ENCODE data around the gene TBC1D5.
"Not testable (repeated sequence)": the region's sequence is repeated elsewhere in the genome, so short reads cannot be mapped to it uniquely, and the experiment has no call there.

The TBC1D5 gene, protein sequence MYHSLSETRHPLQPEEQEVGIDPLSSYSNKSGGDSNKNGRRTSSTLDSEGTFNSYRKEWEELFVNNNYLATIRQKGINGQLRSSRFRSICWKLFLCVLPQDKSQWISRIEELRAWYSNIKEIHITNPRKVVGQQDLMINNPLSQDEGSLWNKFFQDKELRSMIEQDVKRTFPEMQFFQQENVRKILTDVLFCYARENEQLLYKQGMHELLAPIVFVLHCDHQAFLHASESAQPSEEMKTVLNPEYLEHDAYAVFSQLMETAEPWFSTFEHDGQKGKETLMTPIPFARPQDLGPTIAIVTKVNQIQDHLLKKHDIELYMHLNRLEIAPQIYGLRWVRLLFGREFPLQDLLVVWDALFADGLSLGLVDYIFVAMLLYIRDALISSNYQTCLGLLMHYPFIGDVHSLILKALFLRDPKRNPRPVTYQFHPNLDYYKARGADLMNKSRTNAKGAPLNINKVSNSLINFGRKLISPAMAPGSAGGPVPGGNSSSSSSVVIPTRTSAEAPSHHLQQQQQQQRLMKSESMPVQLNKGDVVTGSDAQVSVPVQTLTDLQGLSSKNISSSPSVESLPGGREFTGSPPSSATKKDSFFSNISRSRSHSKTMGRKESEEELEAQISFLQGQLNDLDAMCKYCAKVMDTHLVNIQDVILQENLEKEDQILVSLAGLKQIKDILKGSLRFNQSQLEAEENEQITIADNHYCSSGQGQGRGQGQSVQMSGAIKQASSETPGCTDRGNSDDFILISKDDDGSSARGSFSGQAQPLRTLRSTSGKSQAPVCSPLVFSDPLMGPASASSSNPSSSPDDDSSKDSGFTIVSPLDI

DNA sequence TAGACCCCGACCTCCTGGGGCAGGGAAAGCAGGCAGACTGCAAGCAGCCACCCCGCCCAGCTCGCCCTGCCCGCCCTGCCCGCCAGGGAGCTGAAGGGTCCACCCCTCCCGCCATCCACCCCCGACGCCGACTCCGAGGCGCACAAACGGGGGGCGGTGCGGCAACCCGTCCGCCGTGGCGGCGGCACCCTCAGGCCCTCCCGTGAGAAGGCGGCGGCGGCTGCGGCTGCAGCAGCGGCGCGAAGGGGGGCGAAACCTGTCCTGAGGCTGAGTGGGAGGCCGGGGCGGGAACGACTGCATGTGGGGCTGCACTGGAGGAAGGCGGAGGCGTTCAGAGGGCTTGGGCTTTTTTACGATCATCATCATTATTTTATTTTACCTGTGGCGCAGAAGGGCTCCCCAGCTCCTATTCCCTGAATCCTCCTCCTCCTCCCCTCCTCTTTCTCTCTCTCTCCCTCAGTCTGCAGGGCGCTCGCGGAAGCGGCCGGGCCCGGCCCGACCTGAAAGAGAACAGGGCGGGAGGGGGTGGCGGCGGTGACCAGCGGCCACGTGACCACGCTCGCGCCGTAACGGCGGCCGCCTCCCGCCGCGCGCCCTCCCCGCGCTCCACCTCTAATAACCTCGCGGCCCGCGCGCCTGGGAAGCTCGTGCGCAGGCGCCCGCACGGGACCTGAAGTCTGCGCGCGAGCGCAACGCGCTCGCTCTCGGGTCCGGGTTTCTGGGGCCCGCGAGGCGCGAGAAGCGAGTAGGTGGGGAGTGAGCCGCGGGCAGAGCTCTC, at the start of gene TBC1D5:
TSS of gene TBC1D5 (minus strand) at position 530 of the 778 bp plus-strand sequence. CDS start 234,061 bp downstream, outside the sequence.
- peak; percentile 99 for DNase-seq

DNA sequence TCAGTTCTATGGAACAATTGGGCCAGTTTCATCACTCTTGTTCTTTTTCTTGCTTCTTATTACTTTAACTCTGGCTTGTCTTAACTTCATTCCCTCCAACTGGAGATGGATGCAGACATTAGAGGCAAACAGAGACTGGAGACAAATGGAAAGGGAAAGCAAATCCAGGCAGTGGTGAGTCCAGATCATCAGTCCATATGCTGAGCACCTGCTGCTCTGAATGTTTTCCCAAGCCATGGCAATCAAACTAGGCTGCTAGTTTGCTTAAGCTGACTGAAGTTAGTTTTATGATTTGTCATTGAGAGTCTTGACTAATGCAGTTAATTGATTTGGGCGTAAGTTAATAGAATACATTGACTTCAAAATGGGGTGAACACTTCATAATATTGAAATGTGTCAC, 41.0 kb upstream of the TBC1D5 start:
- DNase-seq, result no peak

DNA sequence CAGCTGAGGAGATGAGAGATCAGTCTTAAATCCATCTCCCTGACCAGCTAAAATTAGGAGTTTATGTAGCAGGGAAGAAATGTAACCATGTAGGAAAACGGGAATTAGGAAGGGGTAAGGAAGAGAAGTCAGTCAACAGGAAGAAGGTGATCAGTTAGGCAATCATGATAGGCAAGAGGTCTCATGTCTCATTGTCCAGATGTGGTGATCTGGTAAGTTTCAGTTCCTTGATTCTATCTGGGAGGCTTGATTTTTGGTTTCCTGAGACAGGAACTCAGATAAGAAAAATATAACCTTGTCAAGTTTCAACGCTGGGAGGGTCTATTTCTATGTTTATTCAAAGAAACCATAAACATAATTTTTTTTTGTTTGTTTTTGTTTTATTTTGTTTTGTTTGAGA, 40.3 kb upstream of the TBC1D5 start:
- DNase-seq, result no peak

DNA sequence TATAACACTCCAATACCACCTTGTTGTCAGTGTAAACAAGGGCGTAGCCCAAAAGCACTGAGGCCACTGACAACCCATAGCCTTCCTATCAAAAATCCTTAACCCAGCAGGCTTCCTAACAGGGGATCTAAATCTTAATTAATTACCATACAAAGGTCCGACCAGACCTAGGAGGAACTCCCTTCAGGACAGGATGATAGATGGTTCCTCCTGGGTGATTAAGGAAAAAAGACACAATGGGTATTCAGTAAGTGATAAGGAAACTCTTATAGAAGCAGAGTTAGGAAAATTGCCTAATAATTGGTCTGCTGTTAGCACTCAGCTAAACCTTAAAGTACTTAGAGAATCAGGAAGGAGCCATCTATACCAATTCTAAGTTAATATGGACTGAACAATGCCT, 37.9 kb upstream of the TBC1D5 start:
- DNase-seq, result not testable (repeated sequence)

DNA sequence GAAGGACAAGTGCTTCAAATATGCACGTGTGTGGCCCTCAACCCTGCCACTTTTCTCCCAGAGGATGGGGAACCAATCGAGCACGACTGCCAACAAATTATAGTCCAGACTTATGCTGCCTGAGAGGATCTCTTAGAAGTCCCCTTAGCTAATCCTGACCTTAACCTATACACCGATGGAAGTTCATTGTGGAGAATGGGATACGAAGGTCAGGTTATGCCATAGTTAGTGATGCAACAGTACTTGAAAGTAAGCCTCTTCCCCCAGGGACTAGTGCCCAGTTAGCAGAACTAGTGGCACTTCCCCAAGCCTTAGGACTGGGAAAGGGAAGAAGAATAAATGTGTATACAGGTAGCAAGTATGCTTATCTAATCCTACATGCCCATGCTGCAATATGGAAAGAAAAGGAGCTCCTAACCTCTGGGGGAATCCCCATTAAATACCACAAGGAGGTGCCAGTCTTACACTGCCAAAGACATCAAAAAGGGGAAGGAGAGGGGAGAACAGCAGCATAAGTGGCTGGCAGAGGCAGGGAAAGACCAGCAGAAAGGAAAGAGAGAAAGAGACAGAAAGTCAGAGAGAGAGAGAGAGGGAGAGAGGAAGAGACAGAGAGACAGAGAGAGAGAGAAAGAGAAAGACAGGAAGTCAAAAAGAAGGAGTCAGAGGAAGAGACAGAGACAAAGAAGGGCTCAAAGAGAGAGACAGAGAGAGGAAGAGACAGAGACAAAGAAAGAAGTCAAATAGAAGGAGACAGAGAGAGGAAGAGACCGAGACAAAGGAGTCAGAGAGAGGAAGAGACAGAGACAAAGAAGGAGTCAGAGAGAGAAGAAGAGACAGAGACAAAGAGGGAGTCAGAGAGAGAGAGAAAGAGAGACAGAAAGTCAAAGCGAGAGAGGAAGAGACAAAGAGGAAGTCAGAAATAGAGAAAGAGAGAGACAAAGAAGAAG, 37.1 kb upstream of the TBC1D5 start:
- DNase-seq, result not testable (repeated sequence)

DNA sequence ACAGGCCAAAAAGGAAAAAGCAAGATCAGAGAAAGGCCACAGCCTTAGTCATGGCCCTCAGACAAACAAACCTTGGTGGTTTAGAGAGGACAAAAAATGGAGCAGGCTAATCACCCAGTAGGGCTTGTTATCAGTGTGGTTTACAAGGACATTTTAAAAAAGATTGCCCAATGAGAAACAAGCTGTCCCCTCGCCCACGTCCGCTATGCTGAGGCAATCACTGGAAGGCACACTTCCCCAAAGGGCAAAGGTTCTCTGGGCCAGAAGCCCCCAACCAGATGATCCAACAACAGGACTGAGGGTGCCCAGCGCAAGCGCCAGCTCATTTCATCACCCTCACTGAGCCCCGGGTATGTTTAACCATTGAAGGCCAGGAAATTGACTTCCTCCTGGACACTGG, 34.9 kb upstream of the TBC1D5 start:
- not testable (repeated sequence) for DNase-seq

DNA sequence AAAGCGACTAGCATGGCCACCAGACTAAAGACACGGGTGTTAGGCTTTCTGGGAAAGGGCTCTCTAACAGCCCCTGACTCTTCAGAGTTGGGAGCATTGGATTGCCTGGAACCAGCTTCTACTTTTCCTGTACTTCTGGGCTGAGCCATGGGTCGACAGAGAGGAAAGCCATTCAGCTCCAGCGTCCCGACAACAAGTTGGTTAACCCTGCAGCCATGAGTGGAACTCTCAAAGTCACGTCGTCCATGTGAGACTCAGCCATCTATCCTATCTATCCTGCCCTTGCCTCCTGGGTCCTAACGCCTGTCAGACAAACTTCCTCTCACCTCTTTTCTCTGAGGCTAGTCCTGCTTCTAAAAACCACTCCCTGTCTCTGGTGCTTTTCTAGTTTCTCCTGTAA, 32.6 kb upstream of the TBC1D5 start:
- no peak for DNase-seq

DNA sequence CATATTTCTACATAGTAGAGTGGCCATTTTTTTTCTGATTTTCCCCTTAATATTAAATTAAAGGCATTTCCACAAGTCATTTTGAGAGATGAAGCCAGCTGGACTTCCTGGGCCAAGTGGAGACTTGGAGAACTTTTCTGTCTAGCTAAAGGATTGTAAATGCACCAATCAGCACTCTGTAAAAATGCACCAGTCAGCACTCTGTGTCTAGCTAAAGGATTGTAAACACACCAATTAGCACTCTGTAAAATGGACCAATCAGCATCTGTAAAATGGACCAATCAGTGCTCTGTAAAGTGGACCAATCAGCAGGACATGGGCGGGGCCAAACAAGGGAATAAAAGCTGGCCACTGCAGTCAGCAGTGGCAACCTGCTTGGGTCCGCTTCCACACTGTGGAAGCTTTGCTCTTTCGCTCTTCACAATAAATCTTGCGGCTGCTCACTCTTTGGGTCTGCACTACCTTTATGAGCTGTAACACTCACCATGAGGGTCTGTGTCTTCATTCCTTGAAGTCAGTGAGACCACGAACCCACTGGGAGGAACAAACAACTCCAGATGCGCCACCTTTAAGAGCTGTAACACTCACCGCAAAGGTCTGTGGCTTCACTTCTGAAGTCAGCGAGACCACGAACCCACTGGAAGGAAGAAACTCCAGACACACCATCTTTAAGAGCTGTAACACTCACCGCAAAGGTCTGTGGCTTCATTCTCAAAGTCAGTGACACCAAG, 31.9 kb upstream of the TBC1D5 start:
- not testable (repeated sequence) for DNase-seq

DNA sequence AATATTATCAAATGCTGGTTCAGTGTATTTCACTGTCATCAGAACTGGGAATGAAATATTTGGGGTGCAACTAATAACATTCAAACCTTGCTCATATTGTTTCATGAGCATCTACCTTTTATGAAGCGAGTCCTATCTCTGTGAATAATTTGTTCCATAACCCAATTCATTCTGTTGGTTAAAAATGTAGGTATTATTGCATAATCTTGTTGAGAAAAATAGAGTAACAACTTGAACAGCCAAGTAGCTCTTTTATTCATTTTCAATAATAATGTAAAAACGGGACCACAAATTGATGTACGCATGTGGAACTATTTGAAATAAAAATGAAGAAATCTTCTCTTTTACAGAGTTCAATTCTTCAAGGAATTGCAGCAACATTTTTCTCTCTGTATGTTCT, 30.1 kb upstream of the TBC1D5 start:
- no peak for DNase-seq

DNA sequence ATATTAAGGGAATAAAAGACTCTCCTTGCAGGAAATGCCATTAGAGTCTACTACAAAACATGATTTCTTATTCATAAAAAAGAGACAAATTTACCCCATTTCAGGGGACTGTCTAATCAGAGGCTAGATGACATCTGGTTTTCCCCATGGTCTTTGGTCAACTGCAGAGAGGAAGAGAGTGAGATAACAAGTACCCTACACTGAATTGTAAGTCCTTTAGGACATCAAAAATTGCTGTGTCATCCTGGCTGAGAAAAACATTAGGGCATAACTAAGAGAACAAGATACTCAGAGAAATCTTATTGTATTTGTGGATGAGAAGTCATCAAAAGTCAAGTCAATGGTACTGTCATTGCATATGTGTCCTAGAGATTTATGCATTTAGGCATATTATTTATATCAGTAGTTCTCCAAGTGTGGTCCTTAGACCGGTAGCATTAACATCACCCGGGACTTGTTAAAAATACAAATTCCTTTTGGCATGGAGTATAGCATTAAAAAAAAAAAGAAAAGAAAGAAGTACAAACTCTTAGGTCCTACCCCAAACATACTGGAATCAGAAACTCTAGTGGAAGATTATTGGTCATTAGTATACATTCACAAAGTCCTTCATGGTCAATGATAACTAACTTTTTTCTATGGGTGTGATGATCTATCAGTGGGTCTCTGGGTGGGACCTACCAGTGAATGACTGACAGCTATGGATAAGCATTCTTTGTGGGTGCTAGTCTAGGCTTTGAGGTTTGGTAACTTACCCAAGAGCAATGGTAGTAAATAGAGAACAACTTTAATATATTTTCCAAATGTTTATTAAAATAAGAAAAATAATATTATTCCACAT, 29.0 kb upstream of the TBC1D5 start:
- DNase-seq, result no peak

DNA sequence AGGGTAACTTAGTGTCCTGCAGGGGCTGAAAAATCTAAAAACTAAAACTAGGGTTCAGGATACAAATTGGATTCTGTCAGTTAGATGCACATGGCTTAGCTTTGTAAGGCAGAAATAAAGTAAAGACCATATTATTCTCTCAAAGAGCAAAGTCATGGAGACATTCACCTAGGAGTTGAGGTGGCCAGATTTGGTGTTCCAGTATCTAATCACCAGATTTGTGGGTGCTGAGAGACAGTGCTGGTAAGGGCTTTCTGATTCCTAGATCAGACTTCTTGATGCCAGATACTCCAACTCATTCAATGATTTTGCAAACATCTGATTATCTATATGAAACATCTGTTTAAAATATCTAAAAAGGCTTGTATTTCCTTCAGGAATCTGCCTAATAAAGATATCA, 28.3 kb upstream of the TBC1D5 start:
- no peak for DNase-seq

DNA sequence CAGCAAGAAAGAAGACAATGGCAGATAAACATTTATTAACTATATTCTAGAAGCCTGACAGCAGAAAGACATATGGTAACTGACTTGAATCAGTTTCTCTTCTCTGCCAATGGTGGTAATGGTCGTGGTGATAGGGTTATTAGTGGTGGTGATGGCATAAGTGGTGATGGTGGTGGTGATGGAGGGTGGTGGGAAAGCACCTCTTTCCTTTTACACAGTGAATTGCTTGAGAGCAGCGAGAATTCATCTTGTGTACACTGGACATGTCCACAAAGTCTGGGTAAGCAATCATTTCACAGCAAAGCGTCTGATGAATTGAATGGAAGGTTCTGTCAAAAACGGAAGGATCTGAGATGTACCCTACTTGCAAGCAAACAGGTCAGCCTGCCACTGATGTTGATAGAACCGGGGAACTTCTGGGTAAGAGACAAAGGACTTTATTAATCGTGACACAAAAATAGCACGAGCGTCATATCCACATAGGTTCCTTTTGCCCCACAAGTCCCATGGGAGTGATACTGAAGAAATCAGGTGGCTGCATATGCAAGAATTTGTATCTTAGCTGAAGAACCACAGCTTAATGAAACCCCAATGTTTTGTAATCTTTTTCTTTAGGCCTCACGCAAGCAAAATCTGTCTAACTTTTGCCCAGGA, 23.5 kb upstream of the TBC1D5 start:
- no peak for DNase-seq

DNA sequence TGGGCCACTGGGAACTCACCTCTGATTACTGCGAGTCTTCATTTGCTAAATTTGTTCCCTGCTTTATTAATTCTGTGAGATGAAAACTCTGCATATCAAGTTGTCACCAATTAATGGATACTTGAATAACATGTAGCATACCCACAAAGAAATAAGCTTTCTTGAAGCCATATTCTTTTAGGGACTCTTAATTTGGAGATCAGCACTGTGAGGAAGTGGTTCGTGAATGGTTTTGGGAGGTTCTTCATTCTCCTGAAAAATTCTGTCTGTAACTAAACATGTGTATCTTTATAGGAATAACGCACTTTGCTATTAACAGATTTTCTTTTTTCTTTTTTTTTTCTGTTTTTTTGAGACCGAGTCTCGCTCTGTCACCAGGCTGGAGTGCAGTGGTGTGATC, 19.1 kb upstream of the TBC1D5 start:
- DNase-seq, result no peak

DNA sequence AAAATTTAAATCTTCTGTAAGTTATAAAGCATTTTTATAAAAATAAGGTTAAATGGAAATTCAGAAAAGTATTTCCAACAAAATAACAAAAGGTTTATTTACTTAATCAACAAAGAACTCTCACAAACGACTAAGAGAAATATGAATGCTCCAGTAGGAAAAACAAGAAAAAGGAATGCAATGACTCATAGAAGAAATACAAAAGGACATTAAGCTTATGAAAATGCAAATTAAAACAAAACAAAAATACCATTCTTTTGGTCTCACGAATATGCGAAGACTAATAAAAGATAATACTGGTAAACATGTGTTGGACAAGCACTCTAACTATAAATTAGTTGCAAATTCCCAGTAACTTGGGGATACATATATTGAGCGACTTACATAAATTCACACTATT, 17.5 kb upstream of the TBC1D5 start:
- DNase-seq, result no peak

DNA sequence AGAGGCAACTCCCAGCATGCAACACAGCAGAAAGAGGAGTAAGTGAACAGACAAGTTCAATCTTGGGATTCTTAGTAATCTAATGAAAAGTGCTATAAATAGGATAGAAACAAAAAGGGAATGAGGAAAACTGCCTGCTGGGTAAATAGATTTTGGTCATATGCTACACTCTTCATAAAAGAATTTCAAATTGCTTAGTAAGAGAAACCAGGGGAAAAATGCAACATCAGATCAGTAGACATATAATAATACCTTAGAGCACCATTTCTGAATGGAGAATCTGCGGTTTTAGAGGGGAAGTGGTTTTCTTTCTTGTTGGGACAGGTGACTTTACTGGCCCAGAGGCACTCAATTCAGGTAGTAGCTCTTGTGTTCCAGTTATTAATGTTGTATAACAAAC, 13.4 kb upstream of the TBC1D5 start:
- no peak for DNase-seq

DNA sequence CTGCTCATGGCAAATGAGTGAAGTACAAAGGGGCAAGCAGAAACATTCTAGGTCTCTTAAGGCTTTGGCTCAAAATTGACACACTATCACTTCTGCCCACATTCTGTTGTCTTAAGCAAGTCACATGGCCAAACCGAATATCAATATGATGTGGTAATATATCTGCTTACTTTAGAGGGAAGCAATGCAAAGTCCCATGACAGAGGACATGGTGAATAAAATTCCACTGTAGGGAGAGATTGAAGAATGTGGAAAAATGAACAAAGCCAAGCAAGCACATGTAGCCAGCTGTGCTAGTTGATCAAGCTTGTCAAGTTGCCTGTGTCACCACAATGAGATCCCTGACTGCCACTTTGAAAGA, 11.2 kb upstream of the TBC1D5 start:
- DNase-seq, result no peak

DNA sequence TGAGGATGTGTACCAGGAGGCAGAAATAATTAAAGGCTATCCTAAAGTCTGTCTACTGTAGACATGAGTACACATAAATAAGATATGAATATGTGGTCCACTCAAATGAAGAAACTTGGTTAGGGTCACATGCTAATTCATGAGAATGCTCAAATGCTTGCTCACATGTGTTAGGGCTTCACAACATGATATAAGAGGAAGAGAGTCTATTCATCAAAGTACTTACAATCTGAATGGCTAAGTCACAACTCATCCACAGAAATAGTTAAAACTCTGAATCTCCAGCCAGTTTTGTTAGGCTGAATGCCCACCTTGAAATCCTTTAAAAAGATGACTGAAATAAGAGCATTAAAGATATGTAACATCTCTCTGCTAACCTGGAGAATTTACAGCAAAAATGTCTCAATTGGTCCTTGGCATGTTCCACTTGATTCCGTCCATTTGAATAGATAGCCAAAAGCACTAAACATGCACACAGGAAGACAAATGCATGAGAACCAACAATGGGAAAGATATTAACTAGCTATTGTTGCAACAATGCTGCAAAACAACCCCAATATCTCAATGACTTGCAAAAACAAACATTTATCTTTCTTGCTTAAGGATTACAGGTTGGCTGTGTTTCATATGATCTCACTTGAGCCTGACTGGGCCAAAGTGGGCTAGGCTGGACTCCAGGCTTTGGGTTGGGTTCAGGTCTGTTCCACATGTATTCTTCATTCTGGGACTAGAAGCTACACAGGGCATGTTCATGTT, 10.6 kb upstream of the TBC1D5 start:
- no peak for DNase-seq

DNA sequence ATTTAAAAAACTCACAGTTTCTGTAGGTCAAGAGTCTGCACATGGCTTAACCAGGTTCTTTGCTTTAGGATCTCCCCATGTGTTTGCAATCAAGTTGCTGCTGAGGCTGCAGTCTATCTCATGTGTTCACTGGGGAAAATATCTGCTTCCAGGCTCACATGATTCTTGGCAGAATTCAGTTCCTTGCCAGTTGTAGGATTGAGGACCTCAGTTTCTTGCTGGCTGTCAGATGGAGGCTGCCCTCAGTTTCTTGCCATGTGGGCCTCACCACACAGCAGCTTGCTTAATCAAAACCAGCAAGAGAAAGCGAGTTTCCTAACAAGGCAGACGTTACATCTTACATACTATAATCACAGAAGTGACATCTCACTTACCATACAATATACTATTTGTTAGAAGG, 10.0 kb upstream of the TBC1D5 start:
- no peak for DNase-seq

DNA sequence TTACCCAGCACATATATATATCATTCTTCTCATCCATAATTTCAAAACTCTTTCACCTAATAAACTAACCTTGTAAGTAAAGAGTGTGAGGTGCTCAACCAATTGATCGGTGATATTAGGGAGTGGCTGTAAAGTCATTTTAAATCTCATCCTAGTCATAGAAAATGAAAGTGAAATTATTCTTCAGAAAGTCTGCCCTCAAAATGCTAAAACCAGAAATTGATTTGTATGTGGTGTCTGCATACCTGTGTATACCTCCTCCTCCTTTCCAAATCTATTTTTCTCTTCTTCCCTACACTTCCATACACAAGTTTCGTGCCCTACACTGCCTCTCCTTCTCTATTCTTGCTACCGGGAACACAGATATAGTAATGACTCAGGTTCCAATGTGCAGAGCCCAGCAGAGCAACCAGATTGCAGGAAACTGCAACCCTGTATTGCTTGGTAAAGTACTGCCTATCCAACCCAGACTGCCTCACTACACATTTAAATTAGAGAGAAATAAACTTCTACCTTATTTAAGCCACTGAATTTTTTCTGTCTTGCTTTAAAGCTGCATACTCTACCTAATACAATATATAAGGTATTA, 7.4 kb upstream of the TBC1D5 start:
- DNase-seq, result no peak
